Natural killer cell (primary cell): ENCODE results near the gene SLC38A1. TPM values are rescaled to one million over a fixed set of nuclear protein-coding genes. Genes with fewer than 3 reads are reported as not detected.

ENCODE experiments used
- ATAC-seq, 3 donors: fragments of 150-1000 bp in 2 of 3; fragments of 200-7000 bp in 1 of 3; cut with Tn5 transposase; 1 replicate in 1 of 3; 2 replicates in 2 of 3; pipeline ENCODE4 v1.10.0; 2021; ENCODE audit warnings: mild to moderate bottlenecking in 2 of 3, moderate library complexity in 2 of 3
- DNase-seq, 2 donors: peaks; one replicate each; pipeline versions ENCODE4 v3.0.0 to v3.0.0-alpha.2; 2013 to 2021; ENCODE audit warnings: mixed read lengths in 1 of 2
- H3K27ac ChIP-seq: one replicate; pipeline ENCODE4 v1.5.1; 2013; ENCODE audit warnings: mild to moderate bottlenecking, low read length
- H3K27me3 ChIP-seq: one replicate; pipeline ENCODE4 v1.6.1; 2013; ENCODE audit warnings: low read length; ENCODE audit not compliant: control insufficient read depth, insufficient read depth
- H3K36me3 ChIP-seq: one replicate; pipeline ENCODE4 v1.6.1; 2013; ENCODE audit warnings: low read length; ENCODE audit not compliant: control insufficient read depth, insufficient read depth
- H3K4me1 ChIP-seq: one replicate; pipeline ENCODE4 v1.6.1; 2013; ENCODE audit warnings: low read length; ENCODE audit not compliant: control insufficient read depth, insufficient read depth
- H3K4me3 ChIP-seq: one replicate; pipeline ENCODE4 v1.5.1; 2013; ENCODE audit warnings: low read length
- H3K9me3 ChIP-seq: one replicate; pipeline ENCODE4 v1.6.1; 2013; ENCODE audit warnings: low read length; ENCODE audit not compliant: control insufficient read depth, insufficient read depth
- H3K27ac Mint-ChIP-seq, 2 donors: one replicate each; pipeline ENCODE4 v1.8.0; 2022; ENCODE audit warnings: mild to moderate bottlenecking in 2 of 2, mixed read lengths in 2 of 2, moderate library complexity in 1 of 2
- H3K27me3 Mint-ChIP-seq, 2 donors: one replicate each; pipeline ENCODE4 v1.8.0; 2022; ENCODE audit warnings: low read depth in 2 of 2, mixed read lengths in 2 of 2
- H3K36me3 Mint-ChIP-seq: one replicate; pipeline ENCODE4 v1.8.0; 2022; ENCODE audit warnings: mixed read lengths
- H3K4me1 Mint-ChIP-seq, 2 donors: one replicate each; pipeline ENCODE4 v1.8.0; 2022; ENCODE audit warnings: mixed read lengths in 2 of 2
- H3K4me3 Mint-ChIP-seq: one replicate; pipeline ENCODE4 v1.8.0; 2022; ENCODE audit warnings: mild to moderate bottlenecking, moderate library complexity, mixed read lengths
- H3K9me3 Mint-ChIP-seq, 2 donors: one replicate each; pipeline ENCODE4 v1.8.0; 2022; ENCODE audit warnings: mixed read lengths in 2 of 2
- WGBS: methylation state at CpG from one replicate; pipeline ENCODE4 v1.1.7; 2013; ENCODE audit warnings: missing lambda C conversion rate; ENCODE audit not compliant: insufficient coverage; 5-methylcytosine and 5-hydroxymethylcytosine counted together
- intact Hi-C: fragments of 100-400 bp; cut with micrococcal nuclease; formaldehyde crosslinking; loops from one replicate; pipeline ENCODE4 v1.14.2; 2022
- total RNA-seq, 4 donors: library from RNA; stranded (reverse); fragments of 120-200 nt in 1 of 4; gene quantifications; one replicate each; pipeline versions ENCODE4 v1.2.3 to v1.2.4, GENCODE V29; 2013 to 2022
- TF ChIP-seq, protein P1 (sequence below): fragments of 200-600 bp; IDR thresholded peaks from one replicate; pipeline ENCODE4 v1.8.0; 2022; ENCODE audit warnings: antibody characterized with exemption

Gene SLC38A1
- total RNA-seq, 3 donors from 2014 or later (not counting 1 experiment from before 2014, with no cell fraction given), result 295 to 385 (median 354) TPM

DNA sequence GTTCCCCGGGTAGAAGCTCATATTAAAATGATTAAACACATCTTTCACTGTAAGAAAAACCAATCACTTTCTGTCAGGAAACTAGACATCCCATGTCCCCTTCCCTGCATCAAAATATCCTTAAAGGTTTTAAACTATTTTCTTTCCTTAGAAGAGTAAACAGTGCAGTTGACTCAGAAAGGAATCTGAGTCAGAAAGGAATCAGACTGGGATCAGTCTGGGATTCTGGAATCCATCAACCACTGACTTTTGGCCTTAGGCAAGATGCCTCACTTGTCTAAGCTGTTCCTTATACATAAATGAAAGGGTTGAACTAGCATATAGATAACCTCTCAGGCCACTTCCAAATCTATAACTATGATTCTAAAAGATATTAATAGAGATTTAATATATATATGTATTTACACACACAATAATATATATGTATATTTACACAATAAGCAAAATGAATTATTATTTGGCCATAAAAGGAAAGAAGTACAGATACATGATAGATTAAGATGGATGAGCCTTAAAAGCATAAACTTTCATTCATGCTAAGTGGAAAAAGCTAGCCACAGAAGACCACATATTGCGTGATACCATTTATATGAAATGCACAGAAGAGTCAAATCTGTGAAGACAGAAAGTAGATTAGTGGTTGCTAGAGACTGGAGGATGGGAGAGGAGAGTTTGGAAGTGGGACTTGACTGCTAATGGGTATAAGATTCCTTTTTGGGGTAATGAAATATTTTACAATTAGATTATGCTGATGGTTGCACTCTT, 114.4 kb downstream of the SLC38A1 start:
- no peaks in the 10 kb centered on the region for H3K4me1 ChIP-seq
- H3K27me3 ChIP-seq, result no peaks in the 10 kb centered on the region
- 87% methylated on average over 2 of the region's 2 CpGs for WGBS
- H3K27me3 Mint-ChIP-seq, result peaks cover 12 to 32% of the 10 kb centered on the region in 2 donors
- intact Hi-C loops, result no loop called here
- ATAC-seq (no peak), DNase-seq (no peak)
- H3K4me3 Mint-ChIP-seq, result no peak overlapping the region
- H3K4me3 ChIP-seq, result no peak overlapping the region
- H3K4me1 Mint-ChIP-seq, result peaks cover 0 to under 1% of the 10 kb centered on the region in 2 donors
- no peaks in the 10 kb centered on the region for H3K9me3 ChIP-seq
- peaks cover 7% of the 10 kb centered on the region for H3K36me3 Mint-ChIP-seq
- H3K9me3 Mint-ChIP-seq, result no peaks in the 10 kb centered on the region
- no peak overlapping the region for H3K27ac Mint-ChIP-seq
- no peak overlapping the region for H3K27ac ChIP-seq
- no peaks in the 10 kb centered on the region for H3K36me3 ChIP-seq
- TF ChIP-seq, protein P1, sequence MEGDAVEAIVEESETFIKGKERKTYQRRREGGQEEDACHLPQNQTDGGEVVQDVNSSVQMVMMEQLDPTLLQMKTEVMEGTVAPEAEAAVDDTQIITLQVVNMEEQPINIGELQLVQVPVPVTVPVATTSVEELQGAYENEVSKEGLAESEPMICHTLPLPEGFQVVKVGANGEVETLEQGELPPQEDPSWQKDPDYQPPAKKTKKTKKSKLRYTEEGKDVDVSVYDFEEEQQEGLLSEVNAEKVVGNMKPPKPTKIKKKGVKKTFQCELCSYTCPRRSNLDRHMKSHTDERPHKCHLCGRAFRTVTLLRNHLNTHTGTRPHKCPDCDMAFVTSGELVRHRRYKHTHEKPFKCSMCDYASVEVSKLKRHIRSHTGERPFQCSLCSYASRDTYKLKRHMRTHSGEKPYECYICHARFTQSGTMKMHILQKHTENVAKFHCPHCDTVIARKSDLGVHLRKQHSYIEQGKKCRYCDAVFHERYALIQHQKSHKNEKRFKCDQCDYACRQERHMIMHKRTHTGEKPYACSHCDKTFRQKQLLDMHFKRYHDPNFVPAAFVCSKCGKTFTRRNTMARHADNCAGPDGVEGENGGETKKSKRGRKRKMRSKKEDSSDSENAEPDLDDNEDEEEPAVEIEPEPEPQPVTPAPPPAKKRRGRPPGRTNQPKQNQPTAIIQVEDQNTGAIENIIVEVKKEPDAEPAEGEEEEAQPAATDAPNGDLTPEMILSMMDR, result no peak

DNA sequence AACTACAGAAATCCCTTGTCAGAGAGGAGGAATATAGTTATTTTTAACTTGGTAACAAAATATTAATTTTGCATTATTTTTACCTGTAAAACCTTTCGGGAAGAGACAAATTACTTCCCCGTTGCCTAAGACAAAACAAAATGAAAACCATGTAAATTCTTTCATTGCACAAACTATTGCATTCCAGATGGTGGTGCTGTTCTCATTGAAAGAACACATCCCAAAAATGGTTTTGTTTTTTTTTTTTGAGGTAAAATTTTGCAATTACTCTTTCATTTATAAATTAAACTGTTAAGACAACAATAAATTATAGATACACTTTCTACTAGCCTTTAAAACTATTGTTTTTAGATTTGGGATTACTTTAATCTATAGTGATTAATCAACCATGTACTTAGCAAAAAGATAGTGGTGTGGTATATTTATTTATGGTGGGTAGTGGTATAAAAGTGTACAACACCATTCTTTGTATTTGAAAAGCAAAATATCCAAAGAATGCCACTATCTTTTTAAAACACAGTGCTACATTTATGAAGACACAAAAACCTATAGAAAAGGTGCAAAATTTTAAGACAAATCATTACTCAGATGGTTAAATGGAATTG, 115.5 kb downstream of the SLC38A1 start:
- Mint-ChIP-seq H3K9me3 (no peaks in the 10 kb centered on the region), H3K4me3 (no peak overlapping the region), H3K27me3 (peaks cover 13 to 35% of the 10 kb centered on the region in 2 donors), H3K4me1 (peaks cover 7 to 10% of the 10 kb centered on the region in 2 donors), H3K27ac (no peak overlapping the region), H3K36me3 (peaks cover 7% of the 10 kb centered on the region)
- intact Hi-C loops, result loop anchor here (1.0 kb wide), 1 partner anchor 150 kb away; no protein-coding TSS in a partner anchor
- TF ChIP-seq, protein P1, result peak; percentile 66
- DNase-seq (peak in 1 of 2 donors; percentile 64), ATAC-seq (no peak)
- Histone ChIP-seq H3K4me3 (no peak overlapping the region), H3K27ac (no peak overlapping the region), H3K36me3 (no peaks in the 10 kb centered on the region), H3K9me3 (no peaks in the 10 kb centered on the region), H3K4me1 (no peaks in the 10 kb centered on the region), H3K27me3 (no peaks in the 10 kb centered on the region)
- WGBS, result 0% methylated on average over 2 of the region's 2 CpGs

DNA sequence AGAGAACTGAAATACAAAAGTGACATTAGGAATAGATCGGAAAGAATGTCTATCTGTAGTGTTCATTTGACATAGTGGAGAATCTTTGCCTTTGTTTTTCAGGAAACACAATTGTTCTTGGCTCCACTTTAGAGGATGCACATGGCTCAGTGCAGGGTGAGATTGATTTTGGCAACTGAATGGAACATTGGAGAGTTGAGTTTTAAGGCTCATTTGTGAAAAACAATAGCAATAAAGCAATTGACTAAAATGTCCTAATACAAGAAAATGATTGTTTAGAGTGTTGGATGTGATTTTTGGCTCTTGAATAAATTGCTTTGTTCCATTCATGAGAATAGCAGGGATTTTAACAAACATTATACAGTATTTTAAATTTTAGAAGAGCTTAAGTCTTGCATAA, 116.4 kb downstream of the SLC38A1 start:
- Histone ChIP-seq H3K27me3 (no peaks in the 10 kb centered on the region), H3K9me3 (no peaks in the 10 kb centered on the region), H3K36me3 (no peaks in the 10 kb centered on the region), H3K4me3 (no peak overlapping the region), H3K4me1 (no peaks in the 10 kb centered on the region), H3K27ac (no peak overlapping the region)
- H3K4me3 Mint-ChIP-seq, result no peak overlapping the region
- peaks cover 7 to 10% of the 10 kb centered on the region in 2 donors for H3K4me1 Mint-ChIP-seq
- TF ChIP-seq, protein P1, result no peak
- no peak overlapping the region for H3K27ac Mint-ChIP-seq
- peaks cover 19 to 45% of the 10 kb centered on the region in 2 donors for H3K27me3 Mint-ChIP-seq
- peaks cover 7% of the 10 kb centered on the region for H3K36me3 Mint-ChIP-seq
- ATAC-seq (no peak), DNase-seq (no peak)
- WGBS, result 85% methylated on average over 1 of the region's 1 CpG
- no peaks in the 10 kb centered on the region for H3K9me3 Mint-ChIP-seq
- intact Hi-C loops, result no loop called here
